OCI-LY1 (cell line): ENCODE data around the gene EVC2.

Source experiments
- H2AFZ ChIP-seq: fragments of 200-600 bp; sonication (generic), shearing (Covaris generic); 2 replicates; pipeline ENCODE4 v1.6.0; 2014; ENCODE audit warnings: antibody characterized with exemption, mild to moderate bottlenecking, low read length
- H3F3A ChIP-seq: fragments of 200-600 bp; sonication (generic), shearing (Covaris generic); 2 replicates; pipeline ENCODE4 v1.6.0; 2014; ENCODE audit warnings: mild to moderate bottlenecking, antibody characterized with exemption, low read length, moderate library complexity; ENCODE audit not compliant: insufficient read depth
- H3K27ac ChIP-seq: fragments of 200-600 bp; sonication (generic); 2 replicates; pipeline ENCODE4 v1.5.1; 2014; ENCODE audit warnings: low read length, mixed run types, mild to moderate bottlenecking, low read depth; ENCODE audit not compliant: poor library complexity, severe bottlenecking
- H3K27me3 ChIP-seq: fragments of 200-600 bp; sonication (generic); 2 replicates; pipeline ENCODE4 v1.6.0; 2014; ENCODE audit warnings: antibody characterized with exemption, mild to moderate bottlenecking, low read length, moderate library complexity; ENCODE audit not compliant: insufficient read depth
- H3K36me3 ChIP-seq: fragments of 200-600 bp; sonication (generic); 2 replicates; pipeline ENCODE4 v1.6.1; 2014; ENCODE audit warnings: mild to moderate bottlenecking, antibody characterized with exemption, low read length, moderate library complexity, mixed read lengths; ENCODE audit not compliant: insufficient read depth
- H3K4me1 ChIP-seq: fragments of 200-600 bp; sonication (generic); 2 replicates; pipeline ENCODE4 v1.5.1; 2014; ENCODE audit warnings: mild to moderate bottlenecking, low read length, moderate library complexity; ENCODE audit not compliant: insufficient read depth, severe bottlenecking
- H3K4me2 ChIP-seq: fragments of 200-600 bp; sonication (generic), shearing (Covaris generic); 2 replicates; pipeline ENCODE4 v1.6.1; 2014; ENCODE audit warnings: low read length
- H3K4me3 ChIP-seq: fragments of 200-600 bp; sonication (generic); 2 replicates; pipeline ENCODE4 v1.5.1; 2014; ENCODE audit warnings: low read length, low read depth, mild to moderate bottlenecking, mixed read lengths; ENCODE audit not compliant: poor library complexity, severe bottlenecking
- H3K79me2 ChIP-seq: fragments of 200-600 bp; shearing (Covaris generic); 2 replicates; pipeline ENCODE4 v1.6.1; 2016; ENCODE audit warnings: mixed run types, low read length, mixed read lengths; ENCODE audit not compliant: insufficient read depth
- H3K9ac ChIP-seq: fragments of 200-600 bp; sonication (generic), shearing (Covaris generic); 2 replicates; pipeline ENCODE4 v1.6.1; 2014; ENCODE audit warnings: mild to moderate bottlenecking, low read length, mixed read lengths
- H3K9me2 ChIP-seq: fragments of 200-600 bp; sonication (generic), shearing (Covaris generic); 2 replicates; pipeline ENCODE4 v1.6.1; 2014; ENCODE audit warnings: low read depth, mild to moderate bottlenecking, low read length, mixed read lengths
- H3K9me3 ChIP-seq: fragments of 200-600 bp; shearing (Covaris generic); 2 replicates; pipeline ENCODE4 v1.6.1; 2014; ENCODE audit warnings: low read length, mixed read lengths
- H4K20me1 ChIP-seq: fragments of 200-600 bp; sonication (generic), shearing (Covaris generic); 2 replicates; pipeline ENCODE4 v1.6.0; 2016; ENCODE audit warnings: mild to moderate bottlenecking, low read length; ENCODE audit not compliant: insufficient read depth
- EZH2 ChIP-seq: fragments of 200-600 bp; sonication (generic), shearing (Covaris generic); IDR thresholded peaks from 2 replicates; pipeline ENCODE4 v1.8.0; 2017; ENCODE audit warnings: borderline replicate concordance, mixed run types, mild to moderate bottlenecking, antibody characterized with exemption, low read length, moderate library complexity, mixed read lengths
- TF ChIP-seq, protein P1 (sequence below): fragments of 200-600 bp; sonication (generic), shearing (Covaris generic); IDR thresholded peaks from 2 replicates; pipeline ENCODE4 v1.5.1; 2017; ENCODE audit warnings: mild to moderate bottlenecking, antibody characterized with exemption, low read length, moderate library complexity, mixed read lengths

Gene EVC2

DNA sequence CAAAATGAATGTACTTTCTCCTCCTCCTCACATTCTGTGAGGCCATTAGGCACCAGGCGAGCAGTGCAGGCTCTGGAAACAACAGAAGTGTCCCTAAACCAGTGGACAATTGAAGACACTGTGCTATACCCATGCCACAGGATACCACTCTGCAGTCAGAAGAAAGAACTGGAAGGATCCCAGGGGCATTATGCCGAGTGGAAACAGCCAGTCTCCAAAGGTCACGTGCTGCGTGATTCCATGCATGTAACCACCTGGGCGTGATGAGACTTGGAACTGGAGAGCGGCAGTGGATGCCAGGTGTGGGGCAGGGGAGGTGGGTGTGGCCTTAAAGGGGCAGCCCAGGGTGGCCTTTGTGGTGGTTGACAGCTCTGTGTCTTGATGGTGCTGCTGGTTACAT lies 139.4 kb downstream of the EVC2 start:
- H2AFZ ChIP-seq, result no peak overlapping the region
- H3K9me3 ChIP-seq, result no peaks in the 10 kb centered on the region
- TF ChIP-seq EZH2, result no peak
- TF ChIP-seq, protein P1, sequence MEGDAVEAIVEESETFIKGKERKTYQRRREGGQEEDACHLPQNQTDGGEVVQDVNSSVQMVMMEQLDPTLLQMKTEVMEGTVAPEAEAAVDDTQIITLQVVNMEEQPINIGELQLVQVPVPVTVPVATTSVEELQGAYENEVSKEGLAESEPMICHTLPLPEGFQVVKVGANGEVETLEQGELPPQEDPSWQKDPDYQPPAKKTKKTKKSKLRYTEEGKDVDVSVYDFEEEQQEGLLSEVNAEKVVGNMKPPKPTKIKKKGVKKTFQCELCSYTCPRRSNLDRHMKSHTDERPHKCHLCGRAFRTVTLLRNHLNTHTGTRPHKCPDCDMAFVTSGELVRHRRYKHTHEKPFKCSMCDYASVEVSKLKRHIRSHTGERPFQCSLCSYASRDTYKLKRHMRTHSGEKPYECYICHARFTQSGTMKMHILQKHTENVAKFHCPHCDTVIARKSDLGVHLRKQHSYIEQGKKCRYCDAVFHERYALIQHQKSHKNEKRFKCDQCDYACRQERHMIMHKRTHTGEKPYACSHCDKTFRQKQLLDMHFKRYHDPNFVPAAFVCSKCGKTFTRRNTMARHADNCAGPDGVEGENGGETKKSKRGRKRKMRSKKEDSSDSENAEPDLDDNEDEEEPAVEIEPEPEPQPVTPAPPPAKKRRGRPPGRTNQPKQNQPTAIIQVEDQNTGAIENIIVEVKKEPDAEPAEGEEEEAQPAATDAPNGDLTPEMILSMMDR, result no peak
- peaks cover 16% of the 10 kb centered on the region; the same call in 1 of the 2 replicates for H3K36me3 ChIP-seq
- no peak overlapping the region for H3K4me3 ChIP-seq
- no peak overlapping the region for H3K4me2 ChIP-seq
- no peaks in the 10 kb centered on the region for H4K20me1 ChIP-seq
- no peaks in the 10 kb centered on the region for H3K9me2 ChIP-seq
- no peaks in the 10 kb centered on the region for H3K79me2 ChIP-seq
- no peak overlapping the region for H3K27ac ChIP-seq
- no peaks in the 10 kb centered on the region for H3K27me3 ChIP-seq
- H3F3A ChIP-seq, result no peaks in the 10 kb centered on the region
- H3K4me1 ChIP-seq, result no peaks in the 10 kb centered on the region
- H3K9ac ChIP-seq, result no peak overlapping the region

DNA sequence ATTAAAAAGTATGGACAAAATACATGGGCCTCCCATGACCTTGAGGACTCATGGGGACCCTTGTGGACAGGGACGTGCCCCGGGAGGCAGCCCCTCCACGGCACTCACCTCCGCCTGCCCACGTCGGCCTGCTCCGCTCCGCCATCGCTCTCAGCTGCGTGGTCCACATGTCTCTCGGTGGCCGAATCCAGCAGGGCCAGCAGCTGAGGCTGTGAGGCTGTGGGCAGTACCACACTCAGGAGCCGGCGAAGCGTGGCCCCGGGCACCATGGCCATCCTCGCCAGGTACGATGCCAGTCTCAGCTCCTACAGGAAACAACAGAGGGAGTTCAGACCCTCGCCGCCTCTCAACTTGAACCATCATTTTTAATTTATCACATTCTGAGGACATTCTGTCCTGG lies 140.0 kb downstream of the EVC2 start:
- Histone ChIP-seq H3K4me1 (no peaks in the 10 kb centered on the region), H2AFZ (no peak overlapping the region), H3K27me3 (no peaks in the 10 kb centered on the region), H3F3A (no peaks in the 10 kb centered on the region), H3K36me3 (peaks cover 20% of the 10 kb centered on the region; the same call in 1 of the 2 replicates), H3K79me2 (no peaks in the 10 kb centered on the region), H3K4me3 (no peak overlapping the region), H3K9me3 (no peaks in the 10 kb centered on the region), H3K27ac (no peak overlapping the region), H3K9ac (no peak overlapping the region), H4K20me1 (no peaks in the 10 kb centered on the region), H3K9me2 (no peaks in the 10 kb centered on the region), H3K4me2 (no peak overlapping the region)
- no peak for TF ChIP-seq EZH2
- TF ChIP-seq, protein P1, result no peak

DNA sequence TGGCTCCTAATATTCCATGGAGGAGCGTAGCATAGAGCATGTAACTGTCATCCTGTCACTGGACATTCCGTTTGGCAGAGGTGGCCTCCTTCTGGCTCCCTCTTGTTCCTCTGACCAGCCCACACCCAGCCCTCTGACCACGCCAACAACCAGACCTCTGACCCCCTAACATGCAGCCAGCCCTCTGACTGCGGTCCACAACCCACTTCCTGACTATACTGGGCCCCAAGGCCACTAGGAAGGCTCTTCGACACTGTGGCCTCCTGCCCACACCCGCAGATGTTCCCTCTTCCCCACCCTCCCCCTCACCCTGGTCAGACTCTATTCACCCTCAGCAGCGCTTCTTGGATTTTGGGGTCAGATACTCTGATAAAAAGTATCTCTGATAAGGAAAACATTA lies 141.4 kb downstream of the EVC2 start:
- H3K9ac ChIP-seq, result no peak overlapping the region
- H3K9me2 ChIP-seq, result no peaks in the 10 kb centered on the region
- TF ChIP-seq EZH2, result no peak
- TF ChIP-seq, protein P1, result no peak

More for the DNA sequence above, 141.4 kb downstream of the EVC2 start:
- no peak overlapping the region for H3K4me3 ChIP-seq
- no peaks in the 10 kb centered on the region for H3F3A ChIP-seq
- no peaks in the 10 kb centered on the region for H3K79me2 ChIP-seq
- H3K27ac ChIP-seq, result no peak overlapping the region
- H4K20me1 ChIP-seq, result no peaks in the 10 kb centered on the region
- no peak overlapping the region for H2AFZ ChIP-seq
- H3K4me1 ChIP-seq, result no peaks in the 10 kb centered on the region
- H3K9me3 ChIP-seq, result no peaks in the 10 kb centered on the region
- no peak overlapping the region for H3K4me2 ChIP-seq
- no peaks in the 10 kb centered on the region for H3K27me3 ChIP-seq
- H3K36me3 ChIP-seq, result peaks cover 16% of the 10 kb centered on the region; the same call in 1 of the 2 replicates
